ENCODE data around the gene RASSF7.

DNA sequence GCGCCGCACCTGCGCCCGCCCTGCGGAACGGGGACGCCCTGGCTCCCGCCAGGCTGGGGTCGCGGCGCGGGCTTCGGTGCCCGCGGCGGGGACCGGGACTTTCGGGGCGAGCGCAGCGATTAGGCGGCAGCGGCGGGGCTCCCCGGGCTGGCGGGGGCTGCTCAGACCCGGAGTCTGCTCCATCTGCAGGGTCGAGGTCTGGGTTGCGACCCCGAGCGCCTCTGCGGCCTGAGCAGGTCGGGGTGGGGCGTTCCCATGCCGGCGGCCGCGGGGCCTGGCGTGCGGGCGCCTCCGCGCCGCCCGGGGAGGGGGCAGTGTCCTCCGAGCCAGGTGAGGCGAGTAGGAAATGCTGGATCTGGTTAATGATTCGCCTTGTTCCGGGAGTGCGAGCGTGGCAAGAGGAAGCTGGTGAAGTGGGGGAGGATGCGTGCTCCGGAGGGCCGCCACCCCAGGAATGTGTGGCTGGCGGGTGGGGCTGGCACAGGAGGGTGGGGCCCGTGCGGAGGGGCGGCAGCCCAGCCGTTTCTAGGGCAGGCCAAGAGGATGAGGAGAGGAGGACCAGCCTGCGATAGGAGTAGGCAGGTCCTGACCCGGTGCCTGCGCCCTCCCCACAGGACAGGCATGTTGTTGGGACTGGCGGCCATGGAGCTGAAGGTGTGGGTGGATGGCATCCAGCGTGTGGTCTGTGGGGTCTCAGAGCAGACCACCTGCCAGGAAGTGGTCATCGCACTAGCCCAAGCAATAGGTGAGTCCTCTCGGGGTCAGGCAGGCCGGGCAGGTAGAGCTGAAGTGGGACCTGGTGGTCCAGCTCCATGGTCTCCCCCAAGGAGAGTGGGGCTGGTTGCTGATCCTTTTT, 606 bp downstream of the RASSF7 start:
- TF ChIP-seq POLR2A (IDR thresholded peaks at IDR 0.05; ENCODE audit: low read depth, low read length) (no peak), TAF1 (IDR thresholded peaks at IDR 0.05; ENCODE audit: borderline replicate concordance, low read depth, low read length) (no peak), POLR2AphosphoS5 (IDR thresholded peaks at IDR 0.05; ENCODE audit: low read depth, low read length) (no peak)

All from GM12892 (cell line).